ENCODE data around the gene FLRT2. TPM values are rescaled to one million over a fixed set of nuclear protein-coding genes. Genes with fewer than 3 reads are reported as not detected.

FLRT2 gene
- total and polyA plus RNA-seq, 2 of the 4 experiments (the other 2 are of a cell fraction): 10.2 to 13.1 TPM

DNA sequence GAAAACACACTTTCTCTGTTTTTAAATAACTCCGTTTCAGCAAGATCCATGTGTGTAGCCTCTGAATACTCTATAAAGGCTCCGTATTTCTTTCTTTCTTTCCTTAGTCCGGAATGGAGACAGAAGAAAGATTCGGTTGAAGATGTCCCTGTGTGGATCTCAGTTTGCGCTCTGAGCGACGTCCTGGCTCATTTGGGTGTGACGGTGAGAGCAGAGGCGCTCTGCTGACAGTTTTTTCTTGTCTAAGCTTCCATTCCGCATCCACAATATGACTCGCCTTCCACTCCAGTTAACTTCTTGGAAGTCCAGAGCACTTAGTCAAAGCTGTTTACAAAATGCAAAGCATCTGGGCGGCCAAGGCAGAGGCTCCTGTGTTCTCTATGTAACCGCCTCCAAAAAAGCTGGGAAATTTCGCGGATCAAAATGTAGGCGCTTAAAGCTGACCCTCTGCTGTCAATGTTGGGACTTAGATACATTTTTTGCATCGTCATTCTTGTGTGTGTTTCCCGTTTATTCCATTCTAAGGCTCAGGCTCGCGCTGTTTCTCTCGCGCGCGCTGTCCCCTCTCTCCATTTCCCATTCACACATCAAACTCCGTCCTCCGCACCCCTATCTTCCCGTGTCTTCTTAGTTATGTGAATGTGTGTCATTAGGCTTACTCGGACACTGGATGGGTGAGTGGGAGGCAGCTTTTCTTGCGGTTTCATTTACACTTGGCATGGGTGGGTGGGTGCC lies 880 bp upstream of the FLRT2 start:
- Histone ChIP-seq H2BK20ac (ENCODE audit: low read depth, low read length) (peak overlapping the region; percentile 91), H2BK120ac (ENCODE audit: low read depth, low read length) (peak overlapping the region; percentile 94), H3K27ac (ENCODE audit: insufficient read depth, low read length) (peak overlapping the region; percentile 81), H3K4me3 (ENCODE audit: insufficient read depth, low read depth, low read length) (peak overlapping the region; percentile 67), H2AK5ac (ENCODE audit: low read depth, low read length) (peak overlapping the region; percentile 45; the same call in 1 of the 2 replicates), H2BK5ac (ENCODE audit: low read depth, low read length, poor library complexity, severe bottlenecking) (peak overlapping the region; percentile 41), H3K9me3 (ENCODE audit: control insufficient read depth, insufficient read depth, low read length) (no peaks in the 10 kb centered on the region), H4K5ac (ENCODE audit: low read depth, low read length) (peak overlapping the region; percentile 65), H3K4ac (ENCODE audit: low read depth, low read length) (peak overlapping the region; percentile 95), H3K56ac (ENCODE audit: extremely low read depth, insufficient read depth, low read length) (peak overlapping the region; percentile 78; the same call in 1 of the 2 replicates), H3K4me2 (ENCODE audit: low read depth, low read length) (peak overlapping the region; percentile 94), H3K23ac (ENCODE audit: low read depth, low read length) (peak overlapping the region; percentile 82), H3K4me1 (ENCODE audit: control insufficient read depth, insufficient read depth, low read length) (no peaks in the 10 kb centered on the region), H3K18ac (ENCODE audit: low read depth, low read length) (peak overlapping the region; percentile 77), H4K91ac (ENCODE audit: insufficient read depth, low read depth, low read length) (peak overlapping the region; percentile 81), H3K36me3 (ENCODE audit: control insufficient read depth, insufficient read depth, low read length) (no peaks in the 10 kb centered on the region), H4K8ac (ENCODE audit: low read depth in 2 of 2, low read length in 2 of 2) (peak overlapping the region; percentile 4 to 56; a peak in 2 of 4 replicates), H3K14ac (replicated peaks; ENCODE audit: low read depth, low read length) (peak overlapping the region; percentile 89), H4K20me1 (ENCODE audit: insufficient read depth, low read length) (no peaks in the 10 kb centered on the region), H2BK15ac (ENCODE audit: low read depth, low read length) (peak overlapping the region; percentile 73; the same call in 2 of the 3 replicates), H3K9me1 (ENCODE audit: insufficient read depth, low read length) (no peaks in the 10 kb centered on the region), H3K9ac (ENCODE audit: low read depth, low read length) (peak overlapping the region; percentile 70), H3K79me1 (ENCODE audit: low read depth in 1 of 2, low read length in 2 of 2) (peaks cover 0 to 7% of the 10 kb centered on the region in 2 experiments; a peak in 3 of 4 replicates), H2AFZ (replicated peaks; ENCODE audit: low read length, poor library complexity) (peak overlapping the region; percentile 92), H3K27me3 (ENCODE audit: control insufficient read depth, insufficient read depth, low read length) (no peaks in the 10 kb centered on the region), H2AK9ac (replicated peaks; ENCODE audit: low read depth, low read length, poor library complexity) (peak overlapping the region; percentile 87)
- peak; percentile 72 for DNase-seq
- dilution Hi-C loops (cut with HindIII; ENCODE audit: low sequenced_read_pairs, unreplicated experiment): no loop called here
- WGBS, 2 experiments (ENCODE audit: extremely low coverage in 2 of 2, insufficient read length in 1 of 2): 2% methylated on average over 10 of the region's 29 CpGs; no CpG with 5 or more reads in 1 of the 2 experiments
- peak; percentile 5 for ATAC-seq (ENCODE audit: low read depth)
- in situ Hi-C loops (cut with MboI; ENCODE audit: low sequenced_read_pairs): loop anchor here (10.0 to 25.0 kb wide), 2 partner anchors 508 to 1534 kb away; no protein-coding TSS in a partner anchor
- intact Hi-C loops (cut with micrococcal nuclease): loop anchor here (1.0 to 10.0 kb wide), 13 partner anchors 112 to 1712 kb away; no protein-coding TSS in a partner anchor
- CTCF ChIA-PET: interaction anchor here (0.6 to 2.2 kb wide), 6 partner anchors 16 to 1400 kb away, joined by 3 to 6 read pairs (median 4); no protein-coding TSS in a partner anchor
- BruUV-seq (replicated peaks): TSS peak; percentile 40
- TF ChIP-seq NFE2L2 (IDR thresholded peaks at IDR 0.05; ENCODE audit: low read depth, low read length) (peak; percentile 83), RAD21 (IDR thresholded peaks at IDR 0.05; ENCODE audit: low read length) (peak; percentile 16; the same call in 1 of the 2 replicates), MAFK (IDR thresholded peaks at IDR 0.05; ENCODE audit: low read depth, low read length) (0 out of 2 replicates have a peak, but pooled peaks have one; percentile 1), POLR2A (IDR thresholded peaks at IDR 0.05; ENCODE audit: low read depth, low read length) (no peak; the same call in 1 of the 2 replicates)
- POLR2A ChIA-PET (ENCODE audit: unreplicated experiment): interaction anchor here (0.6 kb wide), 1 partner anchor 1046 kb away, joined by 3 read pairs; no protein-coding TSS in a partner anchor
